HG02798 (cell line): Measurements from ENCODE around the gene TPO.

Source experiments
- ATAC-seq: cut with Tn5 transposase; IDR thresholded peaks from one replicate; pipeline ENCODE4 v1.9.1; 2021; ENCODE audit warnings: mild to moderate bottlenecking; ENCODE audit not compliant: unreplicated experiment, poor library complexity

The TPO gene

DNA sequence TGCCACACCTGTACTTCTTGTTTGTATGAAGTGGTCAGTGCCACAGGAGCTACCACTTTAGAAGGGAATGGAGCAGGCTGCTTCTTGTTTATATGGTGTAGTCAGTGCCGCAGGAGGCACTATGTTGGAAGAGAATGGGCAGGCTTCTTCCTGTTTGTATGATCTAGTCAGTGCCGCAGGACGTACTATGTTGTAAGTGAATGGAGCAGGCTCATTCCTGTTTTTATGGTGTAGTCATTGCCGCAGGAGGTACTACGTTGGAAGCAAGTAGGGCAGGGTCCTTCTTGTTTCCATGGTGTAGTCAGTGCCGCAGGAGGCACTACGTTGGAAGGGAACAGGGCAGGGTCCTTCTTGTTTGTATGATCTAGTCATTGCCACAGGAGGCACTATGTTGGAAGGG is 27.3 kb downstream of the TPO start:
- no peak for ATAC-seq

DNA sequence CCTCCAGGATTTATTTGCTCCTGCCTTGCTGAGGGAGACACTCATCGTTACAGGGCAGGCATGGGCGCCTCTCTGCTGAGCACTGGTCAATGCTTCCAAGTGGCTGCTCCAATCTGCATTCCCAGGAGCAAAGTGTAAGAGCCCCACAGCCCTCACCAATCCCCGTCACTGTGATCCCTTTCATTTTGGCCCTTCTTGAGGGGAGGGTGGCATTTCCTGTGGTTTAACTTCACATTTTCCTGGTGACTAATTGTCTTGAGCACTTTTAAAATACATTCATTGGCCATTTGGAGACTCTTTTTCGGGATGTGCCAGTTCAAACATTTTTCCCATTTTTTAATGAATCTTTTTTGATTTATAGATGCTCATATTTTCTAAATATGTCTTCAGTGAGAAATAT is 33.0 kb downstream of the TPO start:
- no peak for ATAC-seq

GRCh38 chr2:1448009-1448408 is 34.7 kb downstream of the TPO start:
- no peak for ATAC-seq

GRCh38 chr2:1450915-1451314 is 37.7 kb downstream of the TPO start:
- no peak for ATAC-seq

- no peak for ATAC-seq
Observed at GRCh38 chr2:1451422-1451821, 38.2 kb downstream of the TPO start.

DNA sequence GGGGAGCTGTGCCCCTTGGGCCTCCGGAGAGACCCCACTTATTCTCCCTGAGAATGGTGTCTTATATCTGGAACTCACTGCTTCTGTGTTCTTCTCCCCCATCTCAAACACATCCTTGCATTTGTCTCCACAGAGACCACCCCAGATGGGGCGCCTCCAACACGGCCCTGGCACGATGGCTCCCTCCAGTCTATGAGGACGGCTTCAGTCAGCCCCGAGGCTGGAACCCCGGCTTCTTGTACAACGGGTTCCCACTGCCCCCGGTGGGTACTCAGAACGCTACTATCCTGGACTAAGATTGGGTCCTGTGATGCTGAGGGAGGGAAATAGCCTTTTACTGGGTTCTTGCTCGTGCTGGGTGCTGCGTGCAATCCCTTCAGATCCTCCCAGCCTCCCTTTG is 40.3 kb downstream of the TPO start:
- ATAC-seq, result no peak

- ATAC-seq, result no peak
Observed at GRCh38 chr2:1454346-1454745, 41.1 kb downstream of the TPO start.

GRCh38 chr2:1455466-1455865 is 42.2 kb downstream of the TPO start:
- no peak for ATAC-seq

DNA sequence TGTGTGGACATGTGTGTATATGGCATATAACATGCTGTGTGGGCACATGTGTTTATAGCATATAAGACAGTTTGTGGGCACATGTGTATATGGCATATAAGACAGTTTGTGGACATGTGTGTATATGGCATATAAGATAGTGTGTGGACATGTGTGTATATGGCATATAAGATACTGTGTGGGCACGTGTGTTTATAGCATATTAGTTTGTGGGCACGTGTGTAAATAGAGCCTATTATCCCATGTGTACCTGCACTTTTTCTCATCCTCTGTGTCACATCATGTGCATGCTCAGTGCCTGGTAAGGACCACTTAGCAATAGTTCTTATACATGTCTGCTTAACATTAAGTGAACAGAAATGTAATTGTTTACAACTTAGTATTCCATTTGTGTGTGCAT is 45.2 kb downstream of the TPO start:
- ATAC-seq, result no peak

DNA sequence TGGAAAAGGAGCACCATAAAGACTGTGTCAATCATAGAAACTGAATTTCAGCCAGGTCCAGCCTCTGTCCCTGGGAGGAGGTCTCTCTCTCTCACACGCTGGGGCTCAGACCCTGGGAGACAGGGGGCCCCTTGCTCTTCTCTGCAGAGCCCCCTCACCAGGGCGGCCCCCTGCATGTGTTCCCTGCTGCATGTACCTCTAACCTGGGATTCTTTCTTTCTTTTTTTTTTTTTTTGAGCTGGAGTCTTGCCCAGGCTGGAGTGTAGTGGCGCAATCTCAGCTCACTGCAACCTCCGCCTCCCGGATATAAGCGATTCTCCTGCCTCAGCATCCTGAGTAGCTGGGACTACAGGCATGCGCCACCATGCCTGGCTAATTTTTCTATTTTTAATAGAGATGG is 46.5 kb downstream of the TPO start:
- no peak for ATAC-seq

- ATAC-seq, result no peak
Observed at GRCh38 chr2:1460851-1461418, 47.7 kb downstream of the TPO start.

- no peak for ATAC-seq
Observed at GRCh38 chr2:1461507-1462390, 48.5 kb downstream of the TPO start.

GRCh38 chr2:1462994-1463393 is 49.7 kb downstream of the TPO start:
- no peak for ATAC-seq

GRCh38 chr2:1472350-1472749 is 59.1 kb downstream of the TPO start:
- ATAC-seq, result no peak

- ATAC-seq, result no peak
Observed at GRCh38 chr2:1476617-1477195, 63.4 kb downstream of the TPO start.

- ATAC-seq, result no peak
Observed at GRCh38 chr2:1477196-1478040, 64.2 kb downstream of the TPO start.

DNA sequence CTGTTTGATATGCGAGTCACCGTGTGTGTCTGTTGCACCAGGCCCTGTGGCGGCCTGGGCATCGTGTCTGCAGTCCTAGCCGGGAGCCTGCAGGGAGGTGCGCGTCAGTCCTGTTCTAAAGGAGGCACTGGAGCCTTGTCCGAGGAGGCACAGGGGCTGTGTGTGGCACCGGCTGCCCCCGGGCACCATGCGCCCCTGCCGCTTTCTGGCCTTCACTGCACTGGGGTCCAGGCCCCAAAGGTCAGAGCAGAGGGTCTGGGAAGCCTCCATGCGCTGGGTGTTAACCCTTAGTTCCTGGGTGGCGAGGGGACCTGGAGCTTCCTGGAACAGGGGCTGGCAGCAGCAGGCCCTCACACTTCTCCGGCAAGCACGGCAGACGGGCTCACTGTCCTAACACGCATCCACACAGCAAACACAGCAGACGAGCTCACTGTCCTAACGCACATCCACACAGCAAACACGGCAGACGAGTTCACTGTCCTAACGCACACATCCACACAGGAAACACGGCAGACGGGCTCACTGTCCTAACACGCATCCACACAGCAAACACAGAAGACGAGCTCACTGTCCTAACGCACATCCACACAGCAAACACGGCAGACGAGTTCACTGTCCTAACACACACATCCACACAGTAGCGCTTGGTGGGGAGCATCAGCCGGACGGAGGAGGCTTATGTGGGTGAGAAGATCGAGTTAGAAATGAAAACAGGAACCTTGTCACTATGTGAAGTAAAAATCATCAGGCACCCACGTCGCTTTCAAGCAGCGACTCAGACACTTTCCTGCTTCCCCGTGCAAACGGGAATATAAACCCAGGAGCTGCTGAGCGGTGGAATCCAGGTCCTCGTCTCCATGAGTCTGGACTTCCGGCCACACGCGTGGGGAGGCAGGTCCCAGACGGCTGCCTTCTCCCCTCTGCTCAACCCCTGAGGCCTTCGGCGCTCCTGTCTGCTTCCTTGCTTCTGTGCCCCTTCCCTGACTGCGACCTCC is 65.3 kb downstream of the TPO start:
- no peak for ATAC-seq

- ATAC-seq, result no peak
Observed at GRCh38 chr2:1479346-1479745, 66.1 kb downstream of the TPO start.

GRCh38 chr2:1480671-1481076 is 67.4 kb downstream of the TPO start:
- ATAC-seq, result no peak
